PFSK-1 (cell line): ENCODE measurements around the gene SAMD14.

ENCODE experiments used
- FOXP2 ChIP-seq: optimal IDR thresholded peaks from 2 replicates; pipeline ENCODE3; 2011; ENCODE audit warnings: borderline replicate concordance, control low read depth, inconsistent platforms; ENCODE audit not compliant: insufficient read depth; ENCODE audit errors: extremely low read length, extremely low read depth
- POLR2AphosphoS5 ChIP-seq: IDR thresholded peaks from 2 replicates; pipeline ENCODE4 v1.6.1; 2012; ENCODE audit warnings: low read depth, mild to moderate bottlenecking, control low read depth, low read length, moderate library complexity
- REST ChIP-seq, 2 experiments: IDR thresholded peaks; 2 replicates each; pipeline versions ENCODE4 v1.6.1 to v1.8.0; 2011 to 2012; ENCODE audit warnings: low read depth in 2 of 2, low read length in 2 of 2, control low read depth in 1 of 2, inconsistent platforms in 1 of 2, mild to moderate bottlenecking in 1 of 2, moderate library complexity in 1 of 2; ENCODE audit not compliant: insufficient read depth in 1 of 2
- SIN3A ChIP-seq: IDR thresholded peaks from 2 replicates; pipeline ENCODE4 v1.6.1; 2012; ENCODE audit warnings: mild to moderate bottlenecking, low read length, moderate library complexity, borderline replicate concordance; ENCODE audit not compliant: insufficient read depth
- TAF1 ChIP-seq: IDR thresholded peaks from 2 replicates; pipeline ENCODE4 v1.6.1; 2012; ENCODE audit warnings: low read length, control low read depth, borderline replicate concordance; ENCODE audit not compliant: insufficient read depth

- no peak for TF ChIP-seq POLR2AphosphoS5
- no peak for TF ChIP-seq REST (IDR thresholded peaks at IDR 0.05; ENCODE audit: insufficient read depth in 1 of 2, low read depth in 2 of 2, low read length in 2 of 2)
- no peak for TF ChIP-seq SIN3A
- no peak for TF ChIP-seq TAF1
- no peak for TF ChIP-seq FOXP2
These were observed 27.9 kb upstream of the SAMD14 start for GRCh38 chr17:50157891-50158290.
